HepG2 (cell line): ENCODE data around the gene SSTR5. TPM values are rescaled to one million over a fixed set of nuclear protein-coding genes. Genes with fewer than 3 reads are reported as not detected.

ENCODE experiments used
- ELF4 ChIP-seq: sonication (generic); formaldehyde crosslinking; IDR thresholded peaks from 2 replicates; pipeline ENCODE4 v1.5.0; 2020; ENCODE audit warnings: missing genetic modification reagents, mild to moderate bottlenecking, moderate library complexity, borderline replicate concordance
- HOXA3 ChIP-seq: sonication (generic); formaldehyde crosslinking; IDR thresholded peaks from 2 replicates; pipeline ENCODE4 v1.5.0; 2020; ENCODE audit warnings: missing genetic modification reagents
- JUN ChIP-seq: sonication (generic); formaldehyde crosslinking; IDR thresholded peaks from 2 replicates; pipeline ENCODE4 v1.4.0; 2020; ENCODE audit warnings: mild to moderate bottlenecking, missing genetic modification reagents
- KDM5B ChIP-seq: sonication (generic); formaldehyde crosslinking; IDR thresholded peaks from 2 replicates; pipeline ENCODE4 v1.4.0; 2020; ENCODE audit warnings: missing genetic modification reagents, mild to moderate bottlenecking, borderline replicate concordance
- MXD4 ChIP-seq: IDR thresholded peaks from 2 replicates; pipeline ENCODE4 v1.6.1; 2016; ENCODE audit warnings: mild to moderate bottlenecking, missing biosample characterization, missing genetic modification reagents
- MXI1 ChIP-seq: IDR thresholded peaks from 3 replicates; pipeline ENCODE4 v1.6.1; 2012; ENCODE audit warnings: low read depth, low read length, inconsistent platforms, borderline replicate concordance
- SOX6 ChIP-seq, 2 experiments: fragments of 450-650 bp in 1 of 2; sonication (generic) in 1 of 2; formaldehyde crosslinking in 1 of 2; IDR thresholded peaks; 2 replicates each; pipeline versions ENCODE4 v1.4.0 to v1.6.1; 2017 to 2020; ENCODE audit warnings: antibody characterized with exemption in 1 of 2, mild to moderate bottlenecking in 1 of 2, missing genetic modification reagents in 1 of 2
- TFDP2 ChIP-seq: sonication (generic); formaldehyde crosslinking; IDR thresholded peaks from 2 replicates; pipeline ENCODE4 v1.4.0; 2020; ENCODE audit warnings: missing genetic modification reagents
- ZBTB43 ChIP-seq: sonication (generic); formaldehyde crosslinking; conservative IDR thresholded peaks from 2 replicates; pipeline ENCODE4 v1.4.0; 2020; ENCODE audit warnings: missing genetic modification reagents
- ZGPAT ChIP-seq: IDR thresholded peaks from 2 replicates; pipeline ENCODE4 v1.6.1; 2016; ENCODE audit warnings: mild to moderate bottlenecking
- ZIK1 ChIP-seq: sonication (generic); formaldehyde crosslinking; IDR thresholded peaks from 2 replicates; pipeline ENCODE4 v1.5.0; 2020; ENCODE audit warnings: mild to moderate bottlenecking, low read depth, missing genetic modification reagents, borderline replicate concordance
- ZNF121 ChIP-seq: sonication (generic); formaldehyde crosslinking; IDR thresholded peaks from 2 replicates; pipeline ENCODE4 v1.5.0; 2020; ENCODE audit warnings: mild to moderate bottlenecking, missing genetic modification reagents
- ZNF124 ChIP-seq: sonication (generic); formaldehyde crosslinking; IDR thresholded peaks from 2 replicates; pipeline ENCODE4 v1.4.0; 2020; ENCODE audit warnings: missing genetic modification reagents
- ZNF274 ChIP-seq: sonication (generic); formaldehyde crosslinking; IDR thresholded peaks from 2 replicates; pipeline ENCODE4 v1.5.1; 2020; ENCODE audit warnings: mild to moderate bottlenecking, missing genetic modification reagents
- ZNF367 ChIP-seq: sonication (generic); formaldehyde crosslinking; IDR thresholded peaks from 2 replicates; pipeline ENCODE4 v1.4.0; 2020; ENCODE audit warnings: missing genetic modification reagents, borderline replicate concordance
- ZNF451 ChIP-seq: sonication (generic); formaldehyde crosslinking; IDR thresholded peaks from 2 replicates; pipeline ENCODE4 v1.5.0; 2020; ENCODE audit warnings: mild to moderate bottlenecking, missing genetic modification reagents
- ZNF552 ChIP-seq: sonication (generic); formaldehyde crosslinking; IDR thresholded peaks from 2 replicates; pipeline ENCODE4 v1.9.0; 2022; ENCODE audit warnings: missing genetic modification reagents, mild to moderate bottlenecking, borderline replicate concordance
- ZNF691 ChIP-seq: sonication (generic); formaldehyde crosslinking; IDR thresholded peaks from 2 replicates; pipeline ENCODE4 v1.4.0; 2020; ENCODE audit warnings: missing genetic modification reagents, low read depth, mild to moderate bottlenecking, borderline replicate concordance
- ZNF746 ChIP-seq: sonication (generic); formaldehyde crosslinking; IDR thresholded peaks from 2 replicates; pipeline ENCODE4 v1.8.0; 2022; ENCODE audit warnings: mild to moderate bottlenecking, missing genetic modification reagents
- ZNF777 ChIP-seq: sonication (generic); formaldehyde crosslinking; IDR thresholded peaks from 2 replicates; pipeline ENCODE4 v1.4.0; 2020; ENCODE audit warnings: missing genetic modification reagents
- ZNF800 ChIP-seq: sonication (generic); formaldehyde crosslinking; IDR thresholded peaks from 2 replicates; pipeline ENCODE4 v1.4.0; 2020; ENCODE audit warnings: missing genetic modification reagents
- polyA plus RNA-seq, 8 experiments: library from polyadenylated mRNA; depleted of rRNA in 3 of 8; stranded (reverse) in 7 of 8; unstranded in 1 of 8; fragments of >200 nt; fragmentation: Illumina TruSeq in 4 of 8; extraction: Trizol in 4 of 8; gene quantifications; 2 replicates each; pipeline versions ENCODE4 v1.2.1 to v1.2.3, GENCODE V29; 2011 to 2016; ENCODE audit warnings: low read depth in 4 of 8, missing spikeins in 1 of 8, mixed read lengths in 1 of 8; ENCODE audit not compliant: insufficient read depth in 1 of 8
- total RNA-seq, 5 experiments: library from RNA; depleted of rRNA; stranded (reverse); fragments of >200 nt; fragmentation: Illumina TruSeq; extraction: Trizol; gene quantifications; 2 replicates each; pipeline ENCODE4 v1.2.3, GENCODE V29; 2016; ENCODE audit warnings: low read depth in 1 of 5

Gene SSTR5
- total and polyA plus RNA-seq, 2 of the 13 experiments (the other 11 are each of a cell fraction or from before 2014, with no cell fraction given): 0.20 to 0.49 TPM

GRCh38 chr16:1093284-1094123 is 21.0 kb downstream of the SSTR5 start (continued):
- TF ChIP-seq ZBTB43 (CRISPR knock-in tag) (peak; percentile 16; the same call in 1 of the 2 replicates), MXD4 (CRISPR knock-in tag) (0 out of 2 replicates have a peak, but pooled peaks have one; percentile 17), ZGPAT (CRISPR knock-in tag) (0 out of 2 replicates have a peak, but pooled peaks have one; percentile 16), ZNF800 (CRISPR knock-in tag) (peak; percentile 73; the same call in 1 of the 2 replicates), ZNF124 (0 out of 2 replicates have a peak, but pooled peaks have one; percentile 25), TFDP2 (CRISPR knock-in tag) (peak; percentile 42; the same call in 1 of the 2 replicates), JUN (CRISPR knock-in tag) (0 out of 2 replicates have a peak, but pooled peaks have one; percentile 22), ZNF451 (peak; percentile 39; the same call in 1 of the 2 replicates), ZNF367 (CRISPR knock-in tag) (no peak), ZIK1 (CRISPR knock-in tag) (0 out of 2 replicates have a peak, but pooled peaks have one; percentile 31), HOXA3 (CRISPR knock-in tag) (peak; percentile 85), ZNF121 (0 out of 2 replicates have a peak, but pooled peaks have one; percentile 12), ZNF777 (peak; percentile 93), KDM5B (CRISPR knock-in tag) (peak; percentile 66), MXI1 (peak; percentile 25; the same call in 1 of the 3 replicates), ZNF691 (CRISPR knock-in tag) (0 out of 2 replicates have a peak, but pooled peaks have one; percentile 31), ELF4 (CRISPR knock-in tag) (no peak), SOX6 (IDR thresholded peaks at IDR 0.05) (no peak), SOX6 (CRISPR knock-in tag; IDR thresholded peaks at IDR 0.05) (0 out of 2 replicates have a peak, but pooled peaks have one; percentile 23), ZNF746 (peak; percentile 12; the same call in 1 of the 2 replicates), ZNF274 (CRISPR knock-in tag) (0 out of 2 replicates have a peak, but pooled peaks have one; percentile 49), ZNF552 (CRISPR knock-in tag) (no peak)
